ENCODE results near the gene SAMD13.

- no peak for TF ChIP-seq CTCF (IDR thresholded peaks at IDR 0.05)
- TF ChIP-seq EZH2 (IDR thresholded peaks at IDR 0.05; ENCODE audit: borderline replicate concordance, insufficient read depth, low read depth, low read length, poor library complexity, severe bottlenecking), result no peak
These were observed 57.2 kb downstream of the SAMD13 start for GRCh38 chr1:84358695-84359094.

Measured in B cell (primary cell).